HS-5 (cell line): Measurements from ENCODE around the gene RASGRP1.
A peak's percentile ranks its signal among the peaks of the same experiment; 100 is the strongest.

ENCODE experiments used
- DNase-seq: peaks from one replicate; pipeline ENCODE4 v3.0.0-alpha.2; 2012; ENCODE audit warnings: low read depth

The RASGRP1 gene

DNA sequence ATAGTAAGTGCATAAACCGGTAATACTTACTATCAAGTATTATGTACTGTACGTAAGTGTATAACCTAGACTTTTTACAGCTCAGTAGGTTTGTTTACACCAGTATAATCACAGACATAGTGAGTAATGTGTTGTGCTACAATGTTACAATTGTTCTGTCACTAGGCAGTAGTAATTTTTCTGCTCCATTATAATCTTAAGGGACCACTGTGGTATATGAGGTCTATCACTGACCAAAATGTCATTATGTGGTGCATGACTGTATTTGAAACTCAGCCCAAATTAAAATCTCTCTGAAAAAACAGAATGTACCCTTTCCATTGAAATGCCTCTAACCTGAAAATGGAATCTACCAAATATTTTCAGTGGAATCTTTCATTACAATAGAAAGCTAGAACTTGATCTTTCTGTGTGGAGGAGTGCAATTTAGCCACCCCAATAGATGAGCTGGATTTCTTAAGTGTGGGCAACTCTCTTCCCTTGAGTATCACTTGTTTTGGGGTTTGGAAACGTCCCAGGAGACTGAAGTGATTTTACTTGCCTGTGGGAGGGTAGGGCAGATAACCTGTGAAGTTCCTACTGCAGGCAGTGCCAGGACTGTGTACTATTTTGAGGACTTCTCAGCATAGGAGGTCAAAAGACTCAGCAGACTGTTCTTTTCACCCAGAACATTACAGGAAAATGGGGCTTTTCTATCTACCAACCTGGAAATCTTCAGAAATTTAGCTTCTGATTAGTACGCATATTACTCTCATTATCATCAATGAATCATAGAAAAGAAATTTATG is 59.7 kb downstream of the RASGRP1 start:
- DNase-seq = no peak

DNA sequence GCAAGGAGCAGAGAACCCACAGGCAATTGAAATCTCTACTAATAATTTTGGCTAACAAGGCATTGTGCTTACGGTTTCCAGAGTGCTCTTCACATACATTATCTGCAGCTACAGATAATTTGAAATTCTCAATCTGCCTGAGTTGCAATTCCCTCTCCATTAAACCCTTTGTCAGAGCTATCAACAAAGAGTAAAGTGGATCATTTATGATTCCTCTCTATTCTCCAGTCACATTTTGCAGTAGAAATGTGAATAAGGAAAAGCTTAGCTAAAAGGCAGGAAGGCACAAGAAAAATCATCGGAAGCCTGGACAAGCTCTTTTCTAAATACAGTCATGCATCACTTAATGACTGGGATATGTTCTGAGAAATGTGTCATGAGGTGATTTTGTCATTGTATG is 61.1 kb downstream of the RASGRP1 start:
- DNase-seq = no peak

DNA sequence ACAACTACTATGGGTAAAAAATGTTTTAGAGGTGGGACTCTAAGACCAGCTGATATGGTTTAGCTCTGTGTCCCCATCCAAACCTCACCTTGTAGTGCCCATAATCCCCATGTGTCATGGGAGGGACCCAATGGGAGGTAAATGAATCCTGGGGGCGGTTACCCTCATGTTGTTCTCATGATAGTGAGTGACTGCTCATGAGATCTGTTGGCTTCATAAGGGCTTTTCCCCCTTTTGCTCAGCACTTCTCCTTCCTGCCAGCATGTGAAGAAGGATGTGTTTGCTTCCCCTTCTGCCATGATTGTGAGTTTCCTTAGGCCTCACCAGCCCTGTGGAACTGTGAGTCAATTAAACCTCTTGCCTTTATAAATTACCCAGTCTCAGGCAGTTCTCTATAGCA is 65.0 kb downstream of the RASGRP1 start:
- DNase-seq = no peak

DNA sequence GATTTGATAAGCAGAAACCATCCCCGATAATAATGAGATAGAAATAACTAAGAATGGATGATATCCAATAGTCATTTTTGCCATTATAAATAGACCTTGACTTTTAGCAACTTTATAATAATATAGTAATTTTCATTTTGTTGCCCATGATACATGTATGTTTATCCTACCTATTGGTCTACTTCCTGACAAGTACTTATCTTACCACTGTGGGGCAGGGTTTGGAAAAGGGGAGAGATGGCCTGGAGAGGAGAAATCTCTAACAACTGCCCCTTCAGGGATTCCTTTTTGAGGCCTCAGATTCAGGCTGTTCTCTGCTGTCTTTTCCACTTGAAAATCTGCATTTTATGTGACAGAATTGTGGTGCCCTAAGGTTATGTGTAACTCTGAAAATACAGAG is 68.5 kb downstream of the RASGRP1 start:
- no peak for DNase-seq

DNA sequence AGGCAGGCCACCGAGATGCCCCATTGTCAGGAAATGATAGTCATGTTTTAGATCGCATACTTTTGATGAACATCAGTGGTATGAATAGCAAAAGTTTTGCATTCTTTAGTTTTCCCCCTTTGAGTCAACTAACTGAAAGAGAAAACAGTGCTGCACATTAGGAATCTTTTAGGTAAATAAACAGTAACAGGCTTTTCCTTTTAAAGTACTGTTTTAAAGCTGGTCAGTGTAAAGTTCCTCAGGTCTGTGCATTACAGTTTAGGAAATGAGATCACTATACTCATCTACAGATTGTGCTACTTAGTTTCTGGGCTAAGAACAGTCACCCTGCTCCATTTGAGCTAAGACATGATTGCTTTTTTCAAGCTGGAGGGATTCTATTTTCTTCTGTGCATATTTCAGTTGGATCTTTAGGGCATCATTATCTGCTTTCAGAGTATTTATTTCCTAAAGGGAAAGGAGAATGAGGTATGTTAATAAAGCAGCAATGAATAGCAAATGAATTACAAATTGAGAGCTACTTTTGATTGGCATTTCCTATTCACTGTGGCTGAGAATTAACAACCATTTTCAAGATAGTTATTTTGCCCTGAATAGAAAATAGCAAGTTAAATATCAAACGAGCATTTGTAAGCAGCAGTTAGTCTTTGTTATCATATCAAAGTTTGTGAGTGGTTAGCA is 74.2 kb downstream of the RASGRP1 start:
- DNase-seq = peak; percentile 11

DNA sequence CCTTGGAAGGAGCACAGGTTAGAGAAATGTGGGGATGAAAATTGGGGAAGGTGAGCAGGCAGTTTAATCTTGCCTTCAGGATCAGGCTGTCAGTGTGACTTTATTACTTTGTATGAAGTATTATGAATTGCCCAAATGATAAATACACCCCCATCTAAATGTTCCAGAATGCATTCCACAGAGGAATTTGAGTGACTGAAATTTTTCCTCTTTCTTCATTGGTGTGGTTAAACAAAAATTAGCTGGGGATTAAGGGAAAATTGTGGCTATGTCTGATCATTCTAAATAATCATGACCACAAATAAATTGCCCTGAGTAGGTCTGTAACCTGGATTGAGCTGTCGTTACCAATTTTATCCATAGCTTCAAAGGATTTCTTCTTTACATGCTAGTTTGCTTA is 77.2 kb downstream of the RASGRP1 start:
- DNase-seq = no peak

DNA sequence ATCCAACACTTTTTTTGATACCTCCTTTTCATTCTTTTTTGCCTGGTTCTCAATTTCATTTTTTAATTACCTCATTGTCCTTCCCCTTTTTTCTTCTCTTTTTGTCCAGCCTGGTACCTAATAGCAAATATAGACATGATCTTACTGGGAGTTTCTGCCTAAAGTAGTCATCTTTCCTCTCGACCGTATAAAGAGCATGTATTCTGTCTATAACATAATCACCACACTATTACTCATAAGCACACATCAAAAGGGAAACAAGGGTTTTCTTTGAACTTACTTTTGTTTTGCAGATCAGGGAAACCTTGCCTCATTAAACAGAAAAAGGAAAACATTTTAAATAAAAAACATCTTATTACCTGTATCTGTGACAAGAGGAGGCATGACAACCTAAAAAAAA is 77.7 kb downstream of the RASGRP1 start:
- DNase-seq = no peak

DNA sequence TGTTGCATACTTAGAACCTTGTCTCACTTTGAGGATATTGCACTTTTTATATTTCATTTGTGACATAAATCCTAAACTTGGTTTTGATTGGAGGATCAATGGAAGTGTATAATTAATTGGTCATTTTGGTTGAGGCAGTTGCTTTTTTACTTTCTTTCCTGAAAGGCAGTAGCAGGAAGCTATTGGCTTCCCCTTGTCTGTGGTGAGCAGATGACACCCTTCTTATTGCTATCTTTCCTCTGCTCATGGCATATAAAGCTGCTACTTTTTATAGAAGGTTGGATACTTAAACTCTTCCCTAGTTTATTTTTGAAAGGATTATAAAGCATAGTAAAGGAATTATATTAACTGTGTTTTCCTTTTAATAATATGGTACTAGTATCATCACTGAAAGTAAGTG is 82.0 kb downstream of the RASGRP1 start:
- no peak for DNase-seq

DNA sequence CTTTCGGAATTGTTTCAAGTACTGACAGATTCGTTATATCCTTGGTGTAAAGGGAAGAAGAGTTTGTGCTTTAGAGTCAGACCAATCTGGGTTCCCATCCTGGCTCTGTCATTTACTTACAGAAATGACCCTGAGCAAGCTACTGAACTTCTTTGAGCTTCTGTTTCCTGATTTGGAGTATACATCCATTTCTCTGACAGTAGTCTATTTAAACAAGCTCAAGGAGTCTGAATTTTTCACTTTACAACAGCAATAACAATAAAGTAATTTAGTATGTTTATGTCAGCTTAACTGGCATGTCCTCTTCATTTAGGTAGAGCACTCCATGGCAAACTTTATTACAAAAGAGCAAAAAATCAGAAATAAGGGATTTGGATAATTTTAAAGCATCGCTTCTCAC is 82.9 kb downstream of the RASGRP1 start:
- DNase-seq = no peak

DNA sequence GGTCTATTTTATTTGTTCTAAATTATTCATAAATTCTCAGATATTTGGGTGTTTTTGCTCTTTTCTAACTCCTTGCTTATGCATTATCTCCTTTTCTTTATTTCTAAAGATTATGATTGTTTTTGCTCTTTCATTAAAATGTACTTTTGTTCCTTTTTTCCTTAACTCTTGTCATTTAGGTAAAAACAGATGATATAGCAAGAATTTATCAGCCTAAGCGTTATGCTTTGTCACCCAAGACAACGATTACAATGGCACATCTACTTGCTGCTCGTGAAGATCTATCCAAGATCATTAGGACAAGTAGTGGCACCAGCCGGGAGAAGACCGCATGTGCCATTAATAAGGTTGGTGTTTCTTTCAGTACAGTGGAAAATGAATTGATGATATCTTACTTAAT is 83.5 kb downstream of the RASGRP1 start:
- no peak for DNase-seq

DNA sequence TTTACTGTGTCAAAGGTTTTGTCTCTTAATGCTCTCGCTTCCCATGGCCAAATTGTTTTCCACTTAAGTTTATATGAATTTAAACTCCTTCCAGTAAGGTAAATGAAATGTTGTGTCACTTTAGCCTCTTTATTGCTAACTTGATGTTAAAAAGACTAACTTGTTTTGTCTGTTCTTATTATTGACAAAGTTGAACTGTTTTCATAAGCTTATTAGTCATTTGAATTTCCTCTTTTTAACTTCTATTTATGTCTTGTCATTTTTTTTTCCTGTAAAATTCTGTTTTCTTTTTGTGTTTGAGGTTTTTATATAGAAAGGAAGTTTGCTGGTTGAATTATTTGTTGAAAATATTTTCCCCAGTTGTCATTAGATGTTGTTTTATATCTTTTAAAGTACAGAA is 84.9 kb downstream of the RASGRP1 start:
- no peak for DNase-seq

DNA sequence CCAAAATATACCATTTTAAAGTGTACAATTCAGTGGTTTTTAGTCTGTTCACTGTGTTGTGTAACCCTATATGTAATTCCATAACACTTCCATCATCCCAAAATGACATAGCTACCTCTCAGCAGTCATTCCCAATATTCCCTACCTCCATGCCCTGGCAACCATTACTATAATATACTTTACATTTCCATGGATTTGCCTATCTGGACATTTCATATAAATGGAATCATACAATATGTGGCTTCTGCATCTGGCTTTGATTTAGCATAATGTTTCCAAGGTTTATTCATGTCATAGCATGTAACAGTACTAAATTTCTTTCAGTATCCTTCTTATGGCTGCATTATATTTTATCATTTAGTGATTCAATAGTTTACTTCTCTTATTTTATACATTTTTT is 85.3 kb downstream of the RASGRP1 start:
- DNase-seq = no peak

DNA sequence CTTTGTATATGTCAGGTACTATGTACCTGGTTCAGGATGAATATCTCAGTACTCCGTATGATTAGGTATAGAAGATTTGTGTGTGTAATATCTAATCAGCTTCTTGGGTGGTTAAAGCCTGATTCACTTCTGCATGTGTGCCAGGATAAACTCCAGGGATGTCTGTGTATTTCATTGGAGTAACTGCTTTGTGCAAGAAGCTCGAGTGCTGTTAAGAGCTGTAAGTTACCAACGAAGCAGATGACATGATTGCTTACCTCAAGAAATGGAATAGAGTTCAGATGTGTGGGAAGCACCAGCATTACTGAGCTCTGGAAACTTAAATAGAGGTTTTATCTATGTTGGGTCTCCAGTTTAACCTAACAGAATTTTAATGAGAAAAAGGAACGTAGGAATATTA is 87.0 kb downstream of the RASGRP1 start:
- DNase-seq = no peak

DNA sequence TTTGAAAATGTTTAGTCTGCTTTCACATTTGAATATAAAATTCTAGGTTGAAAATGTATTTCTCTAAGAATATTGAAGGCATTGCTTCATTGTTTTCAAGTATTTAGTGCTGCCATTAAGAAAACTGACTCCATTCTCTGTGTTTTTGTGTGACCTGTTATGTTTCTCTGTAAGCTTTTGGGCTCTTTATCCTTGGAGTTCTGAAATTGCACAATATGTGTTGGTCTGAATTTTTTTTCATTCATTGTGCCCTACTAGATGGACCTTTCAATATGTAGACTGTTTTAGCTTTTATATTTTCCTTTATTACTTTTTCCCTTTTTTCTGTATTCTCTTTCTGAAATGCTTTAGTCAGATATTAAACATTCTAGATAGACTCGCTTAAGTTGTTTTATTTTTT is 88.5 kb downstream of the RASGRP1 start:
- no peak for DNase-seq

DNA sequence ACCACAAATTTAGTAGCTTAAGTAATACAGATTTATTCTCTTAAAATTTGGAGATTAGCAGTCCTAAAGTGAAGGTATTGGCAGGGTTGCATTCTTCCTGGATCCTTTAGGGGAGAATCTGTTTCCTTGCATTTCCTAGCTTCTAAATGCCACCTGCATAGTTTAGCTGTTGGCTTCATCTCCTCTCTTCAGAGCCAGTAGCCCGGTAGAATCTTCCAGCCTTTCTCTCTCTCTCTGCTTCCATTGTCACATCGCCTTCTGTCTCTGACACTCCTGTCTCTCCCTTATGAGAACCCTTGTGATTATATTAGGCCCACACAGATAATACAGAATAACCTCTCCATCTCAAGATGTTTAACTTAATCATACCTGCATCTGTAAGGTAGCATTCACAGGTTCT is 89.3 kb downstream of the RASGRP1 start:
- DNase-seq = no peak

DNA sequence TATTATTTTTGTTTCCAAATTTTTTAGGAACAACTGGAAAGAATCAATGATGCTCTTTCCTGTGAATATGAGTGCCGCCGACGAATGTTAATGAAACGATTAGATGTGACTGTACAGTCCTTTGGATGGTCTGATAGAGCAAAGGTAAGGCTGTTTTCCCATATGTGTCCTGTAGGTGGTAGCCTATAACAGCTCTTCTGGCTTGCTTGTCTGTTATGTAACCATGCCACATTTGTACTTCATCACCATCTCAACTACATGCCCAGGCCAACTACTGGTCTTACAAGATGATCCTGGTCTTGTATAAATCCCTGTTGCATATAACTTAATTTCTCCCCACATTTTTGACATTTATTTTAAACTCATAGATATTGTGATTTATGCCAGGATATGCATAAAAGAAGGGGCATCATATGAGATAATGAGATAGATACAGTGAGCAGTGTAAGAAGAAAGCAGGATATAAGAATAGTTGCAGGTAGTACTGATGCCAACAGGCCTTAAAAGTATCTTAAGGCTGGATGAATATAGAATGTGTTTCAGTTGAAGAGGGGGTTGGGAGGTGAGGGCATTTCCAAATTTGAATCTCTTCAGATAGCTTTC is 90.4 kb downstream of the RASGRP1 start:
- no peak for DNase-seq

DNA sequence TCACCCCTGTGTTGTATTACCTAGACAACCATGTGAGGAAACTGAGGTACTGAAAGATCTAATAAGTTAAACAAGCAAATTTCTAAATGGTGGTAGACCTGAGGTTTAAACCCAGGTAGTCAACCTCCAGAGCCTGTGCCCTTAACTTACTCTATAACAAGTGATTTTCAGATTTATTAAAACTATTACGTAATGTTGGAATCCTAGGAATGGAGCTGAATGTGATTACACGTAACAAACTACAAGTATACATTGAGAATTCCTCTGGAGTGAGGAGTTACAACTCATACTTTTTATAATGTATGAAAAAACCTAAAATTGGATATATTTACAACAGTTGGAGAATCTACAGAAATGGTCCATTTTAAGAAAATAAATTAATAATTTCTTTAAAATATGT is 92.6 kb downstream of the RASGRP1 start:
- no peak for DNase-seq

DNA sequence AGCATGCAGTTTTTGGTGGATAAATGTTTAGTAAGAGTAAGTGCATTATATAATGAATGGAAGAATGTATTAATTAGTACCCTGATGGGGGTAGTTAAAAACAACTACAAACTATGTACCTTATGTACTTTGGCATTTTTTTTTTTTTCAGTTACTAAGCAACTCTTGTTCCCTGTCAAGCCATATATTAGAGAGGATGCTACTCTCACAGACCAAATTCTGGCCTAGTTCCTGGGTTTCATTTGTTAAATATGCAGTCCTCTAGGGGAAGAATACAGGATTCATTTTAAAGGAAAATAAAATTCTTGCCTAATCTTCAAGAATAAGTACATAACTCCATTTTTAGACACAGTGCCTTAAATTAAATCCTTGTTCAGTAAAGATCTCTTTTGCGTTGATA is 93.8 kb downstream of the RASGRP1 start:
- DNase-seq = no peak

DNA sequence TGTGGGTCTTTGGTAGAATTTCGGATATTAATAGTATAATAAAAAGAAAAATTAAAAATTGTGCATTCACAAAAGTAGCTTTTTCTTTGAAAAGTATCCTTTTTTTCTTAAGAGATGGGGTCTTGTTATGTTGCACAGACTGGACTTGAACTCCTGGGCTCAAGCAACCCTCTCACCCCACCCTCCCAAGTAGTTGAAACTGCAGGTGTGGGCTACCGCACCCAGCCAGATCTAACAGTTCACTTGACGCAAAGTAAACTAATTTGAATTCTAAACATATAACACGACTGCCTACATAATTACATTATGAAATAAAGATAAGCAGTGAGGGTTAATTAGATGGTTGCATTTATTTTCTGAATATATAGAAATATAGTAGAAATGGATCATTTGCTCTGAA is 99.9 kb downstream of the RASGRP1 start:
- DNase-seq = no peak

DNA sequence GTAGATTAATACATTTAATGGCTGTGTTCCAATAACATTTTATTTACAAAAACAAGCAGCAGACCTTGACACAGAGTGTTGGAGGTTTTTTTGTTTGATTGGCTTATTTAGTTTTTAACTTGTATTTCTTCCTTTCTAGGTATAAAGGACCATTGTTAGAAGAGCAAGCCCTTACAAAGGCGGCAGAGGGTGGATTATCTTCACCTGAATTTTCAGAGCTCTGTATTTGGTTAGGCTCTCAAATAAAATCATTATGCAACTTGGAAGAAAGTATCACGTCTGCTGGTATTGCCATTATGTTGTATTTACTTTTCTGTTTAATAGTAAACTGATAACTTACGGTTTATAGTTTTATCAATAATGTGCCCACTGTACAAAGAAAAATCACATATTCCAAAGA is 100.7 kb downstream of the RASGRP1 start:
- no peak for DNase-seq

DNA sequence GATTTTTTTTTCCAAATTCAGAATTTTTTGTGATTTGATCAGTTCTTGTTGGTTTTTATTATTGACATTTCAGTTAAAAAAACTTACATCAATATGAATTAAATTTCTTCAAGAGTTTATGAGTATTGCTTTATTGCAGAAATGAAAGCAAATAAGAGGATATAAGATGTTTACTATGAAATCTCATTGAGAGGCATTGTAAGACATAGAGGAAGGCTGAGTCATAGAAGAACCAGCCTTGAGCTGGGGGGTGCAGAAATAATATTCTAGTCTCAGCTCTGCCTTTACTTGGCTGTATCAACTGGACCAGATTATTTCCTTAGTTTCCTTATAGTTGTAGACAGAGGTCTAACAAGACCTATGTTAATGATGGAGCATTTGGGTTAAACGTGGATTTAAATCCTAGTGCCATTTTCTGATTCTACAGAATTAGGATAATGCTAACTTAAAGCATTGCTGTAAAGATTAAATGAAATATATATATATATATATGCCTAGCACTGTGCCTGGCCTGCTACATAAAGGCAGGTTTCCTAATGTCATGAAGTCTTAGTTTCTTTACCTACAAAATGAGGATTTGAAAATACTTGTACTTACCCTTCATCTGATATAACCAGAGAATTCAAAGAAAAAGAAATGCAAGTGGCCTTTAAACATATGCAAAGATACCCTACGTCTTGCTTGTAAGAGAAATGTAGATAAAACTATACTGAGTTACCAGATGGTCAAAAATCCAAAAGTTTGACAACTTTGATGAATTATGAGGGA is 103.4 kb downstream of the RASGRP1 start:
- no peak for DNase-seq

DNA sequence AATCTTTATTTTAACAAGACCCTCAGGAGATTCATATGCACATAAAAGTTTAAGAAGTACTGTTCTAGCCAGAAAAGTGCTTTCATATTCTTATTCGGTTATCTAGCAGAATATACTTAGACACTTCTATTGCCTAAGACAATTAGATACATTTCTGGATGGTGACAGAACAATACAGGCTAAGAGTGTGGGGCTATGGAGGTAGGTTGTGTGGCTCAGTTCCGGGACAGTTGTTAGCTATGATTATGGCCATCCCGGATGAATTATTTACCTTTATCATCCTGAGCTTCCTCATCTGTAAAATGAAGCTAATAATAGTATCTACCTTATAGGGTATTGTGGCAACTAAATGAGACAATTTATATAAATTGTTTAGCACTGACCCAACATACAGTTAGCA is 104.1 kb downstream of the RASGRP1 start:
- no peak for DNase-seq

DNA sequence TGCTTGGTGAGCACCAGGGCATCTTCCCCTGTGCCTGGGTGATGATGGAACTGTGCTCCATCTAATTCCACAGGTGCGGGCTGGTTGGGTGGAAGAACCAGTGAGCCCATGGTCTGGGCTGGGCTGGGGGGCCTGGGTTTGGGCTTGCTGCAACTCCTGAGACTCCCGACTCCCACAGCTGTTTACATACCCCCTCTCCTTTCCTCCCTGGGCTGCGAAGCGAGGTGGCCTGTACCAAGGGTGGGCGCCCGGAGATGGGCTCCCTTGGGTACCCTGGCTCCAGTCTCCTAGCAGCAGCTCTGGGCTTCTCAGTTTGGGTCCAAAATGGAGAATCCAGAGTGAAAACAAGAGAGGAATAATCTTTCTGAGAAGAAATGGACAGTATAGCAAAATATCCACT is 105.1 kb downstream of the RASGRP1 start:
- no peak for DNase-seq
